ENCODE data around the gene GTF2F2.

DNA sequence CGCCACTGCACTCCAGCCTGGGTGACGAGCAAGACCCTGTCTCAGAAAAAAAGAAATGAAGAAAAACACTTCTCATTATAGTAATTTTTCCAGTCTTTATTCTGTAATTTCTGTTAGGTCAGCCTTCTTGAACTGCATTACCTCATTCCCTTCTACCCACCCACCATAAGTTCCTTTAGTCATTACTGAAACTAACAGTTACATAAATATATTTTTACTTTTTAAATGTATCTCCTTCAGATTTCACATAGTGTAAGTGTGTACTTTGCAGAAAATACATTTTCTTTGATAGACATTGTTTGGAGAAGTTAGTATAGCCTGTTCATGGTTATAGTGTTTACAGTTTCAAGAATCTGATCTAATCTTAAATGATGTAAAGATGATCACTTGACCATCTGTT, 112.3 kb downstream of the GTF2F2 start:
- no peak for TF ChIP-seq CTCF (IDR thresholded peaks at IDR 0.05)
- no peak for TF ChIP-seq POLR2AphosphoS5 (IDR thresholded peaks at IDR 0.05)
- TF ChIP-seq EP300 (IDR thresholded peaks at IDR 0.05): no peak
